ENCODE data around the gene AARS1.
"Not testable (repeated sequence)": the region's sequence is repeated elsewhere in the genome, so short reads cannot be mapped to it uniquely, and the experiment has no call there.

The AARS1 gene

DNA sequence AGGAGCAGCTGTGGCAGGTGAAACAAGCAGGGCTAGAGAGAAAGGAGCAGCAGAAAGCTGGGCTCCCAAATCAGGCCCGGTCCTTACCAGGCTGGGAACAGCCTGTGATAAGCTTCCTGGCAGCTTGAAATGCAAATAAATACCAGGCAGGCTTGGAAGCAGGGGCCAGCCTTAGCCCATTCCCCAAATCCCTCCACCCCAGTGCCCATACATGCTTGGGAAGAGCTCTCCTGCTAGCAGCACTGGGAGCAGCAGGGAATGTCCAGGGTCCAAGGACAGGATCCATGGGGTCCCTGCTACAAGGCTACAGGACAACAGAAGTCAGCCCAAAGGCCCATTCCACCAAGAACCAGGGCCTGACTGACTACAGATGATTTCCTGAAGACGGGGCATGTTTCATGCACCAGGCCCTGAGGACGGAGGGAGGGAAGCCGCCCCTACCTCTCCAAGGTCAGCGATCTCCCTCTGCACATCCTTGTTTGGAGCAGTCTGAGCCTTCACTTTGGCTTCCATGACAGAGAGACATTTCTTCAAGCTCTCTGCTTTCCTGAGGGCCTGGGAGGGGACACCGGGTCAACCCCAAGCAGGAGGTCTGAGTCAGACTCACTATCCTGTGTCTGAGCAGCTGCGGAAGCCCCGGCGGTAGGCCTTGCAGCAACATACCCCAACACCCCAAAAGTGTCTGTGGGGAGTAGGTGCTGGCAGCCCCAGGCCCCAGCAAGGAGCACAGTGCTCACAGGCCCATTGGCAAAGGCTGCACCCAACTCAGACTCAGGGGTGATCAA, 34.9 kb downstream of the AARS1 start:
- no peaks in the 10 kb centered on the region for H3K27me3 ChIP-seq (ENCODE audit: insufficient read depth, insufficient read length)
- no peaks in the 10 kb centered on the region for H3K9me3 ChIP-seq (ENCODE audit: insufficient read depth, low read length)
- H3K4me1 ChIP-seq (ENCODE audit: insufficient read depth, insufficient read length): peaks cover 2% of the 10 kb centered on the region
- no peak for DNase-seq (ENCODE audit: low read depth, low spot score)
- peak overlapping the region; percentile 37 for H3K9ac ChIP-seq (ENCODE audit: insufficient read length, low read depth)
- peaks cover 80% of the 10 kb centered on the region for H3K36me3 ChIP-seq (ENCODE audit: insufficient read depth, insufficient read length, low read length)
- no peak overlapping the region for H3K4me3 ChIP-seq (ENCODE audit: insufficient read length, low read depth)
- no peak for TF ChIP-seq SUZ12 (IDR thresholded peaks at IDR 0.05; ENCODE audit: extremely low read depth, insufficient read depth, insufficient read length)
- TF ChIP-seq ZNF274 (IDR thresholded peaks at IDR 0.05; ENCODE audit: low read depth, low read length): no peak
- no peak for TF ChIP-seq YY1 (IDR thresholded peaks at IDR 0.05; ENCODE audit: insufficient read depth, insufficient read length)

GRCh38 chr16:70253291-70254106, 35.8 kb downstream of the AARS1 start:
- H3K4me1 ChIP-seq (ENCODE audit: insufficient read depth, insufficient read length): peaks cover 2% of the 10 kb centered on the region
- DNase-seq (ENCODE audit: low read depth, low spot score): peak; percentile 54
- no peaks in the 10 kb centered on the region for H3K27me3 ChIP-seq (ENCODE audit: insufficient read depth, insufficient read length)
- no peak overlapping the region for H3K9ac ChIP-seq (ENCODE audit: insufficient read length, low read depth)
- TF ChIP-seq YY1 (IDR thresholded peaks at IDR 0.05; ENCODE audit: insufficient read depth, insufficient read length) (no peak), ZNF274 (IDR thresholded peaks at IDR 0.05; ENCODE audit: low read depth, low read length) (no peak), SUZ12 (IDR thresholded peaks at IDR 0.05; ENCODE audit: extremely low read depth, insufficient read depth, insufficient read length) (no peak)
- H3K4me3 ChIP-seq (ENCODE audit: insufficient read length, low read depth): no peak overlapping the region
- no peaks in the 10 kb centered on the region for H3K9me3 ChIP-seq (ENCODE audit: insufficient read depth, low read length)
- peaks cover 74% of the 10 kb centered on the region for H3K36me3 ChIP-seq (ENCODE audit: insufficient read depth, insufficient read length, low read length)

GRCh38 chr16:70252355-70252988, 36.8 kb downstream of the AARS1 start:
- peak; percentile 43 for DNase-seq (ENCODE audit: low read depth, low spot score)
- TF ChIP-seq ZNF274 (IDR thresholded peaks at IDR 0.05; ENCODE audit: low read depth, low read length) (no peak), YY1 (IDR thresholded peaks at IDR 0.05; ENCODE audit: insufficient read depth, insufficient read length) (no peak), SUZ12 (IDR thresholded peaks at IDR 0.05; ENCODE audit: extremely low read depth, insufficient read depth, insufficient read length) (no peak)
- H3K9me3 ChIP-seq (ENCODE audit: insufficient read depth, low read length): no peaks in the 10 kb centered on the region
- H3K27me3 ChIP-seq (ENCODE audit: insufficient read depth, insufficient read length): no peaks in the 10 kb centered on the region
- peaks cover 68% of the 10 kb centered on the region for H3K36me3 ChIP-seq (ENCODE audit: insufficient read depth, insufficient read length, low read length)
- no peak overlapping the region for H3K9ac ChIP-seq (ENCODE audit: insufficient read length, low read depth)
- no peaks in the 10 kb centered on the region for H3K4me1 ChIP-seq (ENCODE audit: insufficient read depth, insufficient read length)
- no peak overlapping the region for H3K4me3 ChIP-seq (ENCODE audit: insufficient read length, low read depth)

- H3K36me3 ChIP-seq (ENCODE audit: insufficient read depth, insufficient read length, low read length): peaks cover 68% of the 10 kb centered on the region
Measured at GRCh38 chr16:70251629-70252354, 37.5 kb downstream of the AARS1 start, which contains the start of gene EXOSC6. Gene EXOSC6 (minus strand): TSS chr16:70251940. CDS start chr16:70251900, 40 bp downstream.

DNA sequence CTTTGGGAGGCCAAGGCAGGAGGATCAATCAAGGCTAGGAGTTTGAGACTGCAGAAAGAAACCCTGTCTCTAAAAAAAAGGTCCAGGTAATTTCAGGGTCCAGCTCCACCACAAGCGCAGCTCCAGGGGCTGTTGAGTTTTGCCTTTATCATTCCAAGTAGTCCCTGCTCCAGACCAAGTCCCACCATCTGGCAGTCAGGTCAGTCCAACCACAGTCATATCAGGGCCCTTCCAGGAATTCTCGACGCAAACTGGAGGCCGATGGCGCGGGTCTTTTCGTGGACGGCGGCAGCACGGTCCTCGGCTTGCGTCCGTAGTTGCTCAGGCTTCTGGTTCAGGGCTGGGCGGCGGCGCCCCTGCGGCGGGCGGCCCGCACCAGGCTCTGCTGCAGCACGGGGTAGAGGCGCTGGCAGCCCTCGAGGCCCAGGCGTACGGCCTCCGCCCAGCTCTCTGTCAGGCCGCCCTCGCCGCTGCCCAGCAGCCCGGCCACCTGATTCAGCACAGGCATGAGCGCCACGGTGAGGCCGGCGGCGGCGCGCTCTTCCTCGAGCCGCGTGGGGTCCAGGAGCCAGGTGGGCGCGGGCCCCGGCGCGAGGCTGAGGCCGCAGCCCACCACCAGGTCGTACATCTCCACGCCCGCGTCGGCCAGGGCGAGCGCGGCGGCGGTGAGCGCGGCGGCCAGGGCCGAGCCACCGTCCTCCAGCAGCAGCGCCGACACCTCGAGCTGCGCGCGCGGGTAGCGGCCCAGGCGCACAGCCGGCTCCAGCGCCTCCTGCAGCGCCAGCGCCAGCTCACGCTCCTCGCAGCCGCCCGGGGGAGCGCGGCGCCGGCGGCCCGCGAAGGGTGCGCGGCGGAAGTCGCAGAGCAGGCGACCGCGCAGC, 38.3 kb downstream of the AARS1 start:
- H3K36me3 ChIP-seq (ENCODE audit: insufficient read depth, insufficient read length, low read length): peaks cover 60% of the 10 kb centered on the region
- no peak for DNase-seq (ENCODE audit: low read depth, low spot score)

More at GRCh38 chr16:70251629-70252354, 37.5 kb downstream of the AARS1 start, which contains the start of gene EXOSC6:
- peak; percentile 25 for TF ChIP-seq YY1 (IDR thresholded peaks at IDR 0.05; ENCODE audit: insufficient read depth, insufficient read length)
- TF ChIP-seq ZNF274 (IDR thresholded peaks at IDR 0.05; ENCODE audit: low read depth, low read length): no peak
- Histone ChIP-seq H3K27me3 (ENCODE audit: insufficient read depth, insufficient read length) (no peaks in the 10 kb centered on the region), H3K9ac (ENCODE audit: insufficient read length, low read depth) (peak within 1 kb of the TSS; percentile 96), H3K9me3 (ENCODE audit: insufficient read depth, low read length) (no peaks in the 10 kb centered on the region), H3K4me1 (ENCODE audit: insufficient read depth, insufficient read length) (no peaks in the 10 kb centered on the region), H3K4me3 (ENCODE audit: insufficient read length, low read depth) (peak within 1 kb of the TSS; percentile 80)
- DNase-seq (ENCODE audit: low read depth, low spot score): peak; percentile 94

DNA sequence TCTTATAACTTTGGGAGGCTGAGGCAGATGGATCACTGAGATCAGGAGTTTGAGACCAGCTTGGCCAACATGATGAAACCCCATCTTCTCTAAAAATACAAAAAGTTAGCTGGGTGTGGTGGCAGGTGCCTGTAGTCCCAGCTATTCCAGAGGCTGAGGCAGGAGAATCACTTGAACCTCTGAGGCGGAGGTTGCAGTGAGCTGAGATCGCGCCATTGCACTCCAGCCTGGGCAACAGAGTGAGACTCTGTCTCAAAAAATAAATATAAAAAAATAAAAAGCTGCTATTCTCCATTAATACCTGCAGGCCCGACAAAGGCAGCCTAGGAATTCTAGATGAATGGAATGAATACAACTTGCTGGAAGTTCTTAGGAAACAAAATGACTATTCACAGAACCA, 39.6 kb downstream of the AARS1 start:
- H3K27me3 ChIP-seq (ENCODE audit: insufficient read depth, insufficient read length); H3K4me1 ChIP-seq (ENCODE audit: insufficient read depth, insufficient read length); DNase-seq (ENCODE audit: low read depth, low spot score); H3K4me3 ChIP-seq (ENCODE audit: insufficient read length, low read depth); H3K9me3 ChIP-seq (ENCODE audit: insufficient read depth, low read length); H3K9ac ChIP-seq (ENCODE audit: insufficient read length, low read depth): not testable (repeated sequence)
- H3K36me3 ChIP-seq (ENCODE audit: insufficient read depth, insufficient read length, low read length): peaks cover 48% of the 10 kb centered on the region

More for the DNA sequence above, 38.3 kb downstream of the AARS1 start:
- TF ChIP-seq ZNF274 (IDR thresholded peaks at IDR 0.05; ENCODE audit: low read depth, low read length) (no peak), SUZ12 (IDR thresholded peaks at IDR 0.05; ENCODE audit: extremely low read depth, insufficient read depth, insufficient read length) (no peak), YY1 (IDR thresholded peaks at IDR 0.05; ENCODE audit: insufficient read depth, insufficient read length) (no peak)
- Histone ChIP-seq H3K9ac (ENCODE audit: insufficient read length, low read depth) (peak overlapping the region; percentile 96), H3K4me3 (ENCODE audit: insufficient read length, low read depth) (peak overlapping the region; percentile 80), H3K27me3 (ENCODE audit: insufficient read depth, insufficient read length) (no peaks in the 10 kb centered on the region), H3K4me1 (ENCODE audit: insufficient read depth, insufficient read length) (no peaks in the 10 kb centered on the region), H3K9me3 (ENCODE audit: insufficient read depth, low read length) (no peaks in the 10 kb centered on the region)

GRCh38 chr16:70238773-70239172, 50.5 kb downstream of the AARS1 start:
- H3K9ac ChIP-seq (ENCODE audit: insufficient read length, low read depth); H3K4me1 ChIP-seq (ENCODE audit: insufficient read depth, insufficient read length); H3K9me3 ChIP-seq (ENCODE audit: insufficient read depth, low read length); H3K4me3 ChIP-seq (ENCODE audit: insufficient read length, low read depth); H3K27me3 ChIP-seq (ENCODE audit: insufficient read depth, insufficient read length); DNase-seq (ENCODE audit: low read depth, low spot score): not testable (repeated sequence)
- H3K36me3 ChIP-seq (ENCODE audit: insufficient read depth, insufficient read length, low read length): peaks cover 10% of the 10 kb centered on the region

DNA sequence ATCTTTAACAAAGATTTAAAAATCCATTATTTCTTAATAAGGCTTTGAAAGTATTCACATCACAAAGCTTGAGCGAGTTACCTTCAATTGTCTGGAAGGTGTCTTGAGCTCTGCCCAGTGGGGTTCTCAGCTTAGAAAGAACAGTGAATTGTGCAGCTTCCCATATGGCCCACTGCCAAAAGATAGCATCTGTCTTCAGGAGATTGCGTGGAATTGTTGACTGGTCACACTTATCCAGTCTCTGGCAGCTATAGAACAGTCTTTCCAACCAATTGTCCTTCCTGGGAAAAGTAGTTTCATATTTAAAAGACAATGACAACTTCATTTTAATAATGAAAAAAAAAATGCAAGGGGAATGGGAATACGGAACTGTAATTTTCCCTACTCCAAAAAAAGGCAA, 57.5 kb downstream of the AARS1 start:
- not testable (repeated sequence) for H3K9ac ChIP-seq (ENCODE audit: insufficient read length, low read depth); H3K4me1 ChIP-seq (ENCODE audit: insufficient read depth, insufficient read length); H3K27me3 ChIP-seq (ENCODE audit: insufficient read depth, insufficient read length); DNase-seq (ENCODE audit: low read depth, low spot score); H3K9me3 ChIP-seq (ENCODE audit: insufficient read depth, low read length); H3K4me3 ChIP-seq (ENCODE audit: insufficient read length, low read depth)
- peaks cover 25% of the 10 kb centered on the region for H3K36me3 ChIP-seq (ENCODE audit: insufficient read depth, insufficient read length, low read length)

DNA sequence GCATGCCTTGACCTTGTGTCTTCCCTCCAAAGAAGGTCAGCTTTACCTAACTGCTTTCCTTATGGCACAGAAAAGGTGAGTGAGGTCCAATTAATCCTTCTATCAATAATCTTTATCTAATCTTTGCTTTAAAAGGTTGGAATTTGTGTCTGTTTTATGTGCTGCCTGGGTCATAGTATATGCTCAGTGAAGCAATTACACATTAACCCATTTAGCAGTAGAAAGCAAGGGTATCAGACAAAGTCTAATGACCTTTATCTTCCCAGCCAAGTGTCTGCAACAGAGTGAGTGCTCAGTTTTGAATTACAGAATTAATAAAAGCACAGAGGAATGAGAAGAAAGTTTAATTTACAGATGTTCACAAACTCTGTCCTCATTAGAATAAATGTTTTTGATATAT, 63.3 kb downstream of the AARS1 start:
- not testable (repeated sequence) for H3K4me1 ChIP-seq (ENCODE audit: insufficient read depth, insufficient read length); H3K9ac ChIP-seq (ENCODE audit: insufficient read length, low read depth); H3K4me3 ChIP-seq (ENCODE audit: insufficient read length, low read depth); DNase-seq (ENCODE audit: low read depth, low spot score); H3K9me3 ChIP-seq (ENCODE audit: insufficient read depth, low read length); H3K27me3 ChIP-seq (ENCODE audit: insufficient read depth, insufficient read length)
- H3K36me3 ChIP-seq (ENCODE audit: insufficient read depth, insufficient read length, low read length): peaks cover 14% of the 10 kb centered on the region

All from NT2/D1 (cell line).